ENCODE results near the gene RAB5B. TPM values are rescaled to one million over a fixed set of nuclear protein-coding genes. Genes with fewer than 3 reads are reported as not detected.

The RAB5B gene
- polyA plus RNA-seq, 2 of the 4 experiments (the other 2 are of a cell fraction), result 37.2 to 90.4 TPM

GRCh38 chr12:56017181-56017580, 43.3 kb downstream of the RAB5B start:
- Histone ChIP-seq H3K9me3 (no peaks in the 10 kb centered on the region), H3K4me2 (no peak overlapping the region), H3K4me1 (no peaks in the 10 kb centered on the region), H3K27ac (no peak overlapping the region), H3K4me3 (no peak overlapping the region)
- FAIRE-seq (no peak), ATAC-seq (no peak), DNase-seq (ENCODE audit: low read depth in 1 of 2, low spot score in 1 of 2) (no peak)
- ChIA-PET POLR2A (no interaction called here), CTCF (interaction anchor here (0.6 to 2.1 kb wide), 3 partner anchors 24 to 278 kb away, joined by 3 to 5 read pairs (median 5); no protein-coding TSS in a partner anchor)
- TF ChIP-seq MAFK (IDR thresholded peaks at IDR 0.05; ENCODE audit: partially characterized antibody) (no peak), FOSB (CRISPR knock-in tag; IDR thresholded peaks at IDR 0.05) (no peak), HOXB5 (CRISPR knock-in tag; IDR thresholded peaks at IDR 0.05) (no peak), FOXS1 (CRISPR knock-in tag; IDR thresholded peaks at IDR 0.05) (no peak)
- TF ChIP-seq, protein P1, sequence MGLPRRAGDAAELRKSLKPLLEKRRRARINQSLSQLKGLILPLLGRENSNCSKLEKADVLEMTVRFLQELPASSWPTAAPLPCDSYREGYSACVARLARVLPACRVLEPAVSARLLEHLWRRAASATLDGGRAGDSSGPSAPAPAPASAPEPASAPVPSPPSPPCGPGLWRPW (IDR thresholded peaks at IDR 0.05), result no peak
- 72% methylated on average over 4 of the region's 4 CpGs for WGBS (ENCODE audit: missing lambda C conversion rate)

DNA sequence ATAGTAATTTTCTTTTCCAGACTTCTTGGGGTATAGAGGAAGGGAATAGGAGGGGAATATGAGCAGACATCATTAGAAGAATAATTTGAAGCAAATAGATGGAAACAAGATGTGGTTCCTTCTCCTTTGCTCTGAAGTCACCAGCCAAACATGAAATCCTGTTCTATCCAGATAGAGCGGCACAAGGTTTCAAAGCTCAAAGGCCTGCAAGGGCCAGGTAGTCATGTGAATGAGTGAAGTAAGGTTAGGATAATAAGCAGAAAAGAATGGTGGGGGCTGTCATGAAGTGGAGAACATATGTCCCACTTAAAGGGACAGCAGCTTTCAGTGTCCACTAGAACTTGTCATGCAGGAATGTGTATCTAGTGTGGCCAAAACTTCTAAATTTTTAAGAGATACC, 44.5 kb downstream of the RAB5B start:
- TF ChIP-seq REST (IDR thresholded peaks at IDR 0.05), result no peak
- TF ChIP-seq HOXA7 (CRISPR knock-in tag; IDR thresholded peaks at IDR 0.05), result no peak
- TF ChIP-seq RCOR1 (IDR thresholded peaks at IDR 0.05; ENCODE audit: low read depth, low read length), result no peak
- no peak for TF ChIP-seq FOSB (CRISPR knock-in tag; IDR thresholded peaks at IDR 0.05)
- no peak for TF ChIP-seq EHMT2 (IDR thresholded peaks at IDR 0.05; ENCODE audit: low read depth)
- TF ChIP-seq, protein P2, sequence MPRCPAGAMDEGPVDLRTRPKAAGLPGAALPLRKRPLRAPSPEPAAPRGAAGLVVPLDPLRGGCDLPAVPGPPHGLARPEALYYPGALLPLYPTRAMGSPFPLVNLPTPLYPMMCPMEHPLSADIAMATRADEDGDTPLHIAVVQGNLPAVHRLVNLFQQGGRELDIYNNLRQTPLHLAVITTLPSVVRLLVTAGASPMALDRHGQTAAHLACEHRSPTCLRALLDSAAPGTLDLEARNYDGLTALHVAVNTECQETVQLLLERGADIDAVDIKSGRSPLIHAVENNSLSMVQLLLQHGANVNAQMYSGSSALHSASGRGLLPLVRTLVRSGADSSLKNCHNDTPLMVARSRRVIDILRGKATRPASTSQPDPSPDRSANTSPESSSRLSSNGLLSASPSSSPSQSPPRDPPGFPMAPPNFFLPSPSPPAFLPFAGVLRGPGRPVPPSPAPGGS (IDR thresholded peaks at IDR 0.05), result no peak
- TF ChIP-seq FOSL2 (IDR thresholded peaks at IDR 0.05), result no peak
- no peak for TF ChIP-seq FOSL2 (CRISPR knock-in tag; IDR thresholded peaks at IDR 0.05)
- TF ChIP-seq E2F6 (IDR thresholded peaks at IDR 0.05; ENCODE audit: borderline replicate concordance, low read depth), result no peak
- no peak for TF ChIP-seq NFE2L2 (conservative IDR thresholded peaks at IDR 0.05; ENCODE audit: low read length)
- TF ChIP-seq MAX (IDR thresholded peaks at IDR 0.05), result no peak
- FAIRE-seq, result no peak
- Histone ChIP-seq H3K4me3 (no peak overlapping the region), H3K4me2 (no peak overlapping the region), H3K4me1 (no peaks in the 10 kb centered on the region), H3K9me3 (no peaks in the 10 kb centered on the region), H3K27ac (no peak overlapping the region)
- POLR2A ChIA-PET, result interaction anchor here (1.0 kb wide), 1 partner anchor 12 kb away, joined by 3 read pairs; no protein-coding TSS in a partner anchor
- WGBS (ENCODE audit: missing lambda C conversion rate), result 93% methylated on average over 1 of the region's 1 CpG
- CTCF ChIA-PET, result interaction anchor here (0.8 to 4.8 kb wide), 6 partner anchors 9 to 260 kb away, joined by 3 to 31 read pairs (median 6); partner anchors contain the start of gene SUOX
- no peak for ATAC-seq
- no peak for DNase-seq (ENCODE audit: low read depth in 1 of 2, low spot score in 1 of 2)

DNA sequence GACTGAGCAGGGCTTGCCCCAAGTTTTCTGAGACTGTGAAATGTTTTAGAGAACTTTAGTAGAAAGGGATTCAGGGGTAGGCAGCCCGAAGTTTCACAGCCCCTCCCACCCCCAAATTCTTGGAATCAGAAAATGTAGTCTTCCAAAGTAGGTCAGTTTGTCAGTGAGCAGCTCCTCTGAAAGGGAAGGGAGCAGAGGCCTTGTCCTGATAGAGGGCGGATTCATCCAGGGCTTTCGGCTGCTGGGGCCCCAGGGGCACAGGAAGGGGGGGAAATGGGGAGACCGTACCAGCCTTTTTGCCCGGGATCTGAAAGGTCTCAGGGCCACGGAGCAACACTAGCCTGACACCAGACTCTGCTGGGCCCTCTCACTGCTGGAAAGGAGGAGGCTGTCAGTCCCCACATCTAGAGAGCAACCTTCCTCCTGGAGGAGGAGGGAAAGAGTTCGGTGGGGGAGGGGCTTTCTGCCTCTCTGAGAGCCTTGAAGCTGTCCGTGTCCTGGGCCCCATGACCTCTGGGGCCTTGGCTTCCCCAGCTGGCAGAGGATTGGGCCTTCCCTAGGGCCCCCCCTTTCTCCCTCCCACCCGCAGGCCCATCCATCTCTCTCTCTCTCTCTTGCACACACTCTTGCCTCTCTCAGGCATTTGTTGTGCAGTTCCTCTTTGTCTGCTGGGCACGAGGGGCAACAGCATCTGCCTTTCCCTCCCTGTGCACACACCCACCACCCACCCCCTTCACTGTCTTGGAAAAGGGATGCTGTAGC, 46.7 kb downstream of the RAB5B start, which contains the start of gene IKZF4:
TSS of gene IKZF4 (plus strand) at position 621 of the 762 bp plus-strand sequence. CDS start 451 bp downstream, outside the sequence.
- peak in 1 of 2 experiments; percentile 24; a peak in 3 of 6 replicates for ATAC-seq
- H3K4me1 ChIP-seq, result no peaks in the 10 kb centered on the region
- ChIA-PET POLR2A (no interaction called here), CTCF (interaction anchor here (1.6 to 4.8 kb wide), 4 partner anchors 9 to 282 kb away, joined by 3 to 31 read pairs (median 18); partner anchors contain the start of genes DGKA and SUOX)
- FAIRE-seq, result no peak
- no peak within 1 kb of the TSS for H3K4me3 ChIP-seq
- WGBS (ENCODE audit: missing lambda C conversion rate), result 65% methylated on average over 10 of the region's 10 CpGs
- no peaks in the 10 kb centered on the region for H3K9me3 ChIP-seq
- no peak for DNase-seq (ENCODE audit: low read depth in 1 of 2, low spot score in 1 of 2)
- no peak within 1 kb of the TSS for H3K27ac ChIP-seq
- H3K4me2 ChIP-seq, result no peak within 1 kb of the TSS
- TF ChIP-seq EP300 (IDR thresholded peaks at IDR 0.05) (no peak), CTCF (IDR thresholded peaks at IDR 0.05) (no peak), ELK1 (IDR thresholded peaks at IDR 0.05; ENCODE audit: low read depth, low read length) (no peak), NPAS2 (CRISPR knock-in tag; IDR thresholded peaks at IDR 0.05; ENCODE audit: borderline replicate concordance) (no peak), CHD4 (IDR thresholded peaks at IDR 0.05; ENCODE audit: borderline replicate concordance) (no peak), RCOR1 (IDR thresholded peaks at IDR 0.05; ENCODE audit: low read depth, low read length) (no peak), CHD2 (IDR thresholded peaks at IDR 0.05; ENCODE audit: low read length, partially characterized antibody) (no peak)
